ENCODE data around the gene NAALADL2. TPM values are rescaled to one million over a fixed set of nuclear protein-coding genes. Genes with fewer than 3 reads are reported as not detected.

Gene NAALADL2
- total and polyA plus RNA-seq, 2 donors (not counting 3 experiments of a cell fraction or from before 2014, with no cell fraction given) = 1.1 to 4.0 TPM

- Histone ChIP-seq H3K9me1 (replicated peaks; ENCODE audit: control insufficient read depth, extremely low read depth, insufficient read depth, low read length) (no peaks in the 10 kb centered on the region), H3K27me3 (ENCODE audit: control insufficient read depth in 2 of 2, insufficient read depth in 2 of 2, low read length in 2 of 2) (no peaks in the 10 kb centered on the region), H3K4me2 (ENCODE audit: insufficient read depth, low read length) (no peak overlapping the region), H4K20me1 (replicated peaks; ENCODE audit: control insufficient read depth, extremely low read depth, insufficient read depth, low read length) (no peaks in the 10 kb centered on the region), H2AFZ (ENCODE audit: low read depth, low read length) (no peak overlapping the region), H3K79me2 (ENCODE audit: control insufficient read depth, insufficient read depth, low read length) (no peaks in the 10 kb centered on the region), H3K4me3 (replicated peaks in 1 of 3; ENCODE audit: insufficient read depth in 1 of 3, low read depth in 1 of 3, low read length in 3 of 3) (no peak overlapping the region), H3K27ac (ENCODE audit: insufficient read depth, low read depth, low read length) (no peak overlapping the region), H3K36me3 (ENCODE audit: control insufficient read depth in 2 of 2, extremely low read depth in 1 of 2, insufficient read depth in 2 of 2, low read length in 2 of 2) (no peaks in the 10 kb centered on the region), H3K9ac (replicated peaks; ENCODE audit: extremely low read depth, insufficient read depth, low read length) (no peak overlapping the region), H3K9me3 (replicated peaks; ENCODE audit: control insufficient read depth, insufficient read depth, low read length) (no peaks in the 10 kb centered on the region), H3K4me1 (ENCODE audit: control insufficient read depth, extremely low read depth, insufficient read depth, low read length) (peaks cover 17% of the 10 kb centered on the region)
- no peak for FAIRE-seq
- no TSS peak for BruUV-seq (replicated peaks)
- ChIA-PET CTCF (no interaction called here), POLR2A (no interaction called here)
- dilution Hi-C loops (cut with MboI; ENCODE audit: extremely low pct_ligation_motif_present, low sequenced_read_pairs) = no loop called here
- DNase-seq (ENCODE audit: low read depth, low spot score) = no peak
- no peak for TF ChIP-seq CTCF (IDR thresholded peaks at IDR 0.05; ENCODE audit: extremely low read depth in 1 of 2, insufficient read depth in 1 of 2, low read depth in 1 of 2, low read length in 2 of 2)
- TF ChIP-seq MYC (IDR thresholded peaks at IDR 0.05; ENCODE audit: low read depth, low read length) = no peak
- TF ChIP-seq JUN (IDR thresholded peaks at IDR 0.05; ENCODE audit: borderline replicate concordance, insufficient read depth, insufficient read length, low read depth) = no peak
- TF ChIP-seq POLR2AphosphoS5 (IDR thresholded peaks at IDR 0.05; ENCODE audit: insufficient read depth, low read depth, low read length) = no peak
- TF ChIP-seq MAX (IDR thresholded peaks at IDR 0.05; ENCODE audit: insufficient read depth, insufficient read length) = no peak
- no peak for TF ChIP-seq FOS (IDR thresholded peaks at IDR 0.05; ENCODE audit: borderline replicate concordance, insufficient read depth, low read length)
- no peak for TF ChIP-seq EZH2 (IDR thresholded peaks at IDR 0.05; ENCODE audit: borderline replicate concordance, low read depth, low read length, severe bottlenecking)
- TF ChIP-seq POLR2A (IDR thresholded peaks at IDR 0.05; ENCODE audit: low read depth, low read length) = no peak
- TF ChIP-seq GATA2 (IDR thresholded peaks at IDR 0.05; ENCODE audit: insufficient read depth, insufficient read length, low read depth, low read length) = no peak
- intact Hi-C loops (cut with micrococcal nuclease) = no loop called here
These were observed 86.8 kb downstream of the NAALADL2 start for GRCh38 chr3:174945951-174946350.

Data from endothelial cell of umbilical vein (primary cell).